HG03066 (cell line): ENCODE results near the gene STARD8.

ENCODE experiments used
- ATAC-seq: cut with Tn5 transposase; IDR thresholded peaks from one replicate; pipeline ENCODE4 v1.9.1; 2021; ENCODE audit warnings: low read depth; ENCODE audit not compliant: unreplicated experiment

STARD8 gene

DNA sequence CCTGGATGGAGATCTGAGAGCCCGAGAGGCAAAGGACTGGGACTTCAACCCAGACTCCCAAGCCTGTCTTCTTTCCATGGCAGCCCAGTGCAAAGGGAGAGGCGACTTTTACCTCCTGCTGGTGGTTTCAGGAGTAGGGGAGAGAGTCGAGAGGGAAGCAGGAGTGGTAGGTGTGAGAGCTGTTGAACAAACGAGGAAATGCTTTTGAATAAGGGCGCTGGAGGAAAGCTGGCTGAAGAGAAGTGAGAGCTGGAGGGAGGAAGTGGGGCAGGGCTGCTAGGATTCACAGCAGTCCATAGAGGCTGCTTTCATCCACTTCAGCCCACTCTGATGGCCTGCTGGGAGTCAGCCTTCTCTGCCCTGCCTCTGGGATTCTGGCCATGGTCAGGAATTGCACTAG is 99.5 kb downstream of the STARD8 start:
- no peak for ATAC-seq

DNA sequence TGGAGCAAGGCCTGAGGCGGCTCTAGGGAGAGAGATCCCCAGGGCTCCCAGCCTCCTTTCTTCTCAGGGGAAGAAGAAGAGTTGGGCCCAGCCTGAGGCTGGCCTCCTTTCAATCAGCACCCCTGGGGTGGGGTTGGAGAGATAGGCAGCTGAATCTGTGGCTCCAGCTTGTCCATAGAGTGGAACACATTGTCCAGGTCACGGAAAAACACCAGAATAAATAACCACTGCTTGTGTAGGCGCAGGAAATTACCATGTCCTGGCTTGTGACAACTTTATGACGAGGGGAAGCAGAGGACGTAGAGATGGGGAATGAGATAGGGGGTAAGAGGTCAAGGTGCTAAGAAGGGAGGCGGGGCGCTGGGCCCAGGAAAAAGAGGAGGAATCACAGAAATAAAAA is 100.6 kb downstream of the STARD8 start:
- ATAC-seq, result no peak

DNA sequence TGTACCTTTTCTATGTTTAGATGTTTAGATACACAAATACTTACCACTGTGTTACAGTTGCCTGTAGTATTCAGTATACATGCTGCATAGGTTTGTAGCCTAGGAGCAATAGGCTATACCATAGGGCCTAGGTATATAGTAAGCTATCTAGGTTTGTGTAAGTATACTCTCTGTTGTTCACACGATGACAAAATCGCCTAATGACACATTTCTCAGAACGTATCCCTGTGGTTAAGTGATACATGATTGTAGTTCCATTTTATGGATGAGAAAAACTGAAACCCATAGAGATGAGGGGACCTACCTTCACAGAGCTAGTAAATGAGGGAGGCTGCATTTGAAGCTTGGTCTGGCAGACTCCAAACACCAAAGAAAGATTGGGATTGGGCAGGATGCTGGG is 102.0 kb downstream of the STARD8 start:
- ATAC-seq, result no peak

DNA sequence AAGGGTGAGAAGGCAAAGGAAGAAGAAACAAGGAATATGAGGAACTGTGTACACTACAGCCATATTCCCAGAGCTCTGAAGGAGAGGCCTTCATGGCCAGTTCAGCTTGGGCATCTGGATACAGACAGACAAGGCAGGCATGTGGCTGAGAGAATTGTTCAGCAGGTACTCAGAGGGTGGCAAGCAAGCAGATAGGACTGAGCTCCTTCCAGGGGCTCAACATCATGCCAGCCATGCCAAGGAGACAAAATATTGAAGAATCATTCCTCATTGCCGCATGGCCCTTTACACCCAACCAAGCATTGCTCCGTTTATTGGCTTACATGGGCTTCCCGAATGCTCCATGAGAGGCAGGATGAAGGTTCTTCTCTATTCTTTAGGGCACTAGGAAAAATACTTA is 102.8 kb downstream of the STARD8 start:
- ATAC-seq, result no peak

DNA sequence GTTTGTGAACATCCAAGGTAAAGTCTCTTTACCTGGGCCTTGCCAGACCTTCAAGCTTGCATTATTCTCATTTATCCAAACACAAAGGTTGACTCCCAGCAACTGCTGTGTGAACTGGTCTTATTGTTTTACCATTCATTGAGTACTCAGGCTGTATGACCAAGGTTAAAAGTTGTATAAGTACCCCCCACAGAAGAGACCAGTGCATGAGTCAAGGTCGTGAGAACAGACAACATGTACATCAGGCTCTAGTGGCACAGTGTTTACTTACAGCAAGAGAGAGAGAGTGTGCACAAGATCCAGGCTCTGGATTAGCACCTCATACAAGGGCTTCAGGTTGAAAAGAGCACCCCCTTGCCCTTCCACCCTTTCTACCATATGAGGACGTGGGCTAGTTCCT is 103.9 kb downstream of the STARD8 start:
- no peak for ATAC-seq

DNA sequence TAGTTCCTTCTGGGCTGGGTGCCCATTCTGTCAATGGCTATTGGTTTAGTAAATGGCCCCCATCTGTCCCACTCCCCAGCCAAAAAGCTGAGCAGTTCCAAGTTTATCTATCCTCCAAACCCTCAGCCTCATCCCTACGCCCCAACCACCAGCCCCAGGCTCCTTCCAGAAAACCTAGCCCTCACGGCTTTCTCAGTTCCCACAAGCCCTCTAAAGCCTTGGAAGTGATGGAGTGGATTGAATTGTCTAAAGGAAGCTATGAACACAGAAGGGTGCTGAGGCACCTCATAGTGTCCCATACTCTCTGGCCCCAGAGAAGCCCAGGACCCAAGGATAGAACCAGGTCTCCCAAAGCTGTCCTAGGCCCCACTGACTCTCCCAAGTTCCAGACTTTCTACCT is 105.8 kb downstream of the STARD8 start:
- no peak for ATAC-seq

DNA sequence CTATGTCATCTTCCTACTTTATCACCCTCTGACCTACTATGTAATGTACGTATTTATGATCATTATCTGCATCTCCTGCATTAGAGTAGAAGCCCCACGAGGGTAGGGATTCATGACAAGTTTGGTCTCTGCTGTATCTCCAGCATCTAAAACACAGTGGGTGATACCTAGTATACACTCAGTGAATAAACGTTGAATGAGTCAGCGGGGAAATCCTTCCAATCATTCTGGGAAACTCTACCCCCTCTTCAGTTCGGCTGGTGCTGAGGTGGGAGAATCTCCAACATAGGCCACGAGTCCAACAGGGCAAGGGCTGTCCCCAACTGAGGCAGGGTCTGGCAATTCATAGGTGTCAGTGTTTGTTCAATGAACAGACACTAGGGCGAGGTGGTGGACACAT is 106.9 kb downstream of the STARD8 start:
- no peak for ATAC-seq

DNA sequence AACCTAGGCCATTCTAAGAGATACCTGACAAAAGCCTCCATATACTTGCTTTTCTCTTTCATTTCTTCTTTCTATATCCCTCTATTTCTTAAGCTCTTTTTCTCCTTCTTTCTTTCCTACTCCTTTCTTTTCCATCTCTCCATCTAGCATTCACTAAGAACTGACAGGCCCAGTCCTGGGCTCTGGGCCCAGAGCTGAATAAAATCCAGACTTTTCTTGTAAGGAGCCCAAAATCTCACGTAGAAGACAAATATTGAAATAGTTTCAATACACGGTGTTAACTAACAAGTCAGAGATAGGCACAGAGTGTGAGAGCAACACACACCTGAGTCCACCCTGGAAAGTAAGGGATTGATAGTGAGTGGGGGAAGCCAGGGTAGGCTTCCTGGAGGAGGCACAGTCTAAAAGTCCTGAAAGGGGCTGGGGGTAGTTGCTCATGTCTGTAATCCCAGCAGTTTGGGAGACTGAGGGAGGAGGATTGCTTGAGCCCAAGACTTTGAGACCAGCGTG is 108.2 kb downstream of the STARD8 start:
- ATAC-seq, result no peak

DNA sequence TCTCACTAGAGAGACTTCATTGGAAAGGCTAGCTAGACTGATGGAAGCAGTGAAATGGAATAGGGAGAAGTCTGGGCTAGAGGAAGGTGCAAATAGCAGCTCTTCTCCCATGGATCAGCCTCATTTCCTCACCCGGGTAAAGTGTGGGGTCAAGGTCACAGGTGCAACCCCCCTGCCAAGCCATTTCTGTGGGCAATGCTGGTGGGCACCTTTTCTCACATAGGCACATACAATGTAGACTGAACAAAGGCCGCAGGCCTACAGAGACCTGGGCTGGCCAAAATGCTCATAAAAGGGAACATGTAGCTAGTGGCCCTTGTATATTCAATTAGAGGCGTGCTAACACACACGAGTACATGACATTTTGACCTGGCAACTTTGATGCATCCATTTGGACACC is 109.9 kb downstream of the STARD8 start:
- ATAC-seq, result no peak

DNA sequence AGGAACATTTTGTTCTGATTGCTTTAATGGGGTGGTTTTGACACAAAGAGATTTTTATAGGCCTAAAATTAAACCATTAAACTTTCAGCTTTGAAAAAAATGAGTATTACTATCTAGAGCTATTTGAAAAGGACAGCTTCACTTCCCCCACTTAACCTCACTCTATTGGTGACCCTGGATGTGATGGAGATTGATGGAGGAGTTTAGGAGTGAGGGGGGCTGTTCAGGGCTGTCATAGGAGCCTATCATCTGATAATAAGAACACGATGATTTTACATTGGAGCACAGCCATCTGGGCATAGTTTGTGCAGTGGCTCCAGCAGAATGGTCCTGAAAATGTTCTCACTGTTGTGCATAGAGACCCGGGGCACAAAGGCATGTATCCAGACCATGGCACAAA is 110.3 kb downstream of the STARD8 start:
- ATAC-seq, result no peak

DNA sequence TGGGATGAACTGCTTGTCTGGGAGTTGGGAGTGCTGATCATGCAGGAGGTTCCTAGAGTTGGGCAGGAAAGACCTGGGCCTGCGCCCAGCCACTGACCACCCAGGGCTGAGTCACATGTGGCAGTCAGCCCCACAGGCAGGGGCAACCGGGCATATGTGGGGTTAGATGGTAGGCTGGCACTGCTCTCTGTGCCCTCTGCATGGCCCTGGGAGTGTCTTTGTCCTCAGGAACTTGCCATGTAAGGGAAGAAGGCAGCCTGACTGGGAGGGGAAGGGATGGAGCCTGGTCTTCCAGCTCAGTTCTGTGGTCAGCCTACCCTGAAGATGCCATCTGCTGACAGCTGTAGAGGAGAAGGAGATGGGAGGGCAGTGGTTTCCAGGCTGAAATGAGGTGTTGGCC is 111.2 kb downstream of the STARD8 start:
- no peak for ATAC-seq

DNA sequence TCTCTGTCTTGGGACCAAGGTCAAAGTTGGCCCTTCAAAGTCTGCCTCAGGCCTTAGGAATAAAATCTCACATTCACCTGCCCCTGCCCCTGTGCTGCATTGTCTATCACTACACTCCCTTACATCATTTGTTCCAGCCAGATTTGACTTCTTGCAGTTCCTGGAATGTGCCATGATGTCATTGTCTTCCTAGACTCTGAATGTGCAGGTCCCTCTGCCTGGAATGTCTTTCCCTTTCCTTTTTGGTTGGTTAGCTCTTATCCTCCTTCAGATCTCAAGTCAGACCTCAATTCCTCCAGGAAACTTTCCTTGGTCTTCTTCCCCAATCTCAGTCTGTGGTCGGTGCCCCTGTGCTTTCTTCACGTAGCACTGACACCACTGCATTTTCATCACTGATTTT is 113.6 kb downstream of the STARD8 start:
- no peak for ATAC-seq

DNA sequence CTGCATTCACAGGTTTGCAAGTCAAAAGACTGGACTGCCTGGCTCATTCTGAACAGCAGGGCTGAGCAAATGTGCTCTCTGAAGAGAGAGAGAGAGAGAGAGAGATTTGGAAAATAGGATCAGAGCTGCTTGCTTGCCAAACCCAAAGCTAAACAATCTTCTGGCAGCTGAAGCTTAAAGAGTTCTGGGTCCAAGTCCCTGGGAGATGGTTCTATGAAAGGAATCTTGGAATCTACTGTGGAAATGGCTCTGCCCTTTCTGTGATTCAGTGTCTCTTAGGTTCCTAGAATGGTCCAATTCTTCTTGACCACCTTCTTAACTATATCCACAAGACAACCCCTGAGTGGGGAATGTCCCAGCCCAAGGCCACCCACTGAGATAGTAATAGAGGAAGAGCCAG is 115.3 kb downstream of the STARD8 start:
- no peak for ATAC-seq

DNA sequence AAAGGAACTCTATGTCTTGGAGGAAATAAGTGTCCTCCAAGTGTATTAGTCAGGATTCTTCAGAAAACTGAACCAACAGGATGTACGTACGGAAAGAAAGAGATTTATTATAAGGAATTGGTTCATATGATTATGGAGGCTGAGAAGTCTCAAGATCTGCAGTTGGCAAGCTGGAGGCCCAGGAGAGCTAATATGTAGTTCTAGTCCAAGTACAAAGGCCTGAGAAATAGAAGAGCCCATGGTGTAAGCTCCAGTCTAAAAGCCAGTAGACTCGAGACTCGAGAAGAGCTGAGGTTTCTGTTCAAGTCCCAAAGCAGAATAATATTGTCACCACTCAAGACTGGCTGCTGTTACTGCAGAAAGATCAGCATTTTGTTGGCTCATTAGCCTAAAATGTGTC is 116.0 kb downstream of the STARD8 start:
- no peak for ATAC-seq
